ENCODE data around the gene CPN2.

The CPN2 gene

GRCh38 chr3:194380326-194380725, 29.2 kb upstream of the CPN2 start:
- DNase-seq: no peak

DNA sequence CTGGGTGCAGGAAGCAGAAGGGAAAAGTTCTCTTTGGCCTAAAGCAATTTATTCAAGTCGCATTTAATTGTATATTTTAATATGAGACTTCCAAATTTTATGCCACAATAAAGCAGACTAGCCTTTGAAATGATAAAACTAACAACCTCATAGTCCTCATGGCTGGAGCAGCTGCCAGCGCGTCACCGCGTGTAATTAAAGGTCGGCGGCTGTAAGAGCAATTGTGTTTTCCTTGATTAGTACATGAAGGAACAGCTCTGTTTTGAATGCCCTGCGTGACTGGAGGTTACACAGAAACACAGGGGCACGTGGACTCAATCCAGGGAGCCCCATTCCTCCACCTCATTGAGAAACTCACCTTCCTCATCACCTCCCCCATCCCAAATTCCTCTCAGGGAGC, 28.5 kb upstream of the CPN2 start:
- DNase-seq: no peak

GRCh38 chr3:194379231-194379630, 28.1 kb upstream of the CPN2 start:
- no peak for DNase-seq

GRCh38 chr3:194377708-194378107, 26.6 kb upstream of the CPN2 start:
- DNase-seq: no peak

DNA sequence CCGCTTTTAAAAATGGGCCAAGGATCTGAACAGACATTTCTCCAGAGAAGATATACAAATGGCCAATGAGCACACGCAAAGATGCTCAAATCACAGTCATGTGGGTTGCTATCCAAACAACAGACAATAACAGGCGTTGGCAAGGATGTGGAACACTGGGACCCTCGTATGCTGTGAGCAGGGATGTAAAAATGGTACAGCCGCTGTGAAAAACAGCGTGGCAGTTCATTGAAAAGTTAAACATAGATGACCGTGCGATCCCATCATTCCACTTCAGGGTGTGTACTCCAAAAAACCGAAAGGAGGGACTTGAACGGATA, 25.1 kb upstream of the CPN2 start:
- no peak for DNase-seq

GRCh38 chr3:194375473-194376240, 24.5 kb upstream of the CPN2 start:
- no peak for DNase-seq

DNA sequence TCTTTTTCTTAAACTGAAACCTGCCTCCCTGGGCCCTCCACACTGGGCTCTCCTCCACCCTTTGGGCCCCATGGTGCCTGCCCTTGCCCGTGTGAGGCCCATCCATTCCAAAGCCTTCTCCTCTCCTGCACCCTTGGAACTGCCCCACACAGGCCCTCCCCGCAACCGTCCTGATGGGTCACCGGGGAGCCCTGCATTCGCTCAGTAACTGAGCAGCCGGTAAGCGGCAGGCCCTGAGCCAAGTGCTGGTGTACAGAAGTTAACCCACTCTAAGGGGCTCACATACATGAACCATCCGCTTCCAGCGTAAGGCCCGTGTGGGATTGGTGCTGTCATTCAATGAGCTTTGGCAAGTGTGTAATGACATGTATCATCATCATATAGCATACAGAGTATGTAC, 23.8 kb upstream of the CPN2 start:
- DNase-seq: no peak

DNA sequence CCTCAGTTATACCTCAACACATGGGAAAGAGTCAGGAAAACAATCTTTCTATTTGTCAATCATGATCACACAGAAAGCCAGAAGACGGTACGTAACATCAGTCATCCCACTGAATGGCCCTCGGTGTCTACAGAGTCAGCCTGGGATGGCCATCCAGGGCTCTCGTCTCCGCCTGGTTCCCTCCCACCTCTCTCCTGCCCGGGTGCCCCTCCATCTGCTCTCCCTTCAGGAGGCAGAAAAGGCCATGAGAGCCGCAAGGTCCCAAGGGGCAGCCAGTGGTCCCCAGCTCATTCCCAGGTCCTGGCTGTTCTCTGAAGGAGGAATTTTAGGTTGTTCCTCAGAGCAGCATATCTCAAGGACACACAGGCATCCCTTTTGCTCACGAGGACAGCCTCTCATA, 22.8 kb upstream of the CPN2 start:
- no peak for DNase-seq

DNA sequence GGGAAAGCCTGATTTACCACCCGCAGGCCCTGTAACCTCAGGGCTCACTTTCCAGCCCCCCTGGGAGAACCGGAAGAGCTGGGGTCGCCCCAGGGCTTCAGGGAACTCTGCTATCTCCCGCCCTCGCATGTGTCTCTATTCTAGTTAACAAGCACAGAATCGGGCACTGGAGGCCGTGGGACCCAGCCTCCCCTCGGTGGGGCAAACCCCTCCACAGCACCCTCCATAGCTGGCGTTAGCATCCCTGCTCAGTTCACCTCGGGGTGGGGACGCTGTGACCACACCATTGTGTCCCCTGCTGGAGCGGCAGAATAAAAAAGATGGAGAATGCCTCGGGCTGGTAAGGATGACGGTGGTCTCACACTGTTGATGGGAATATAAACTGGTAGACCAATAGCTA, 21.9 kb upstream of the CPN2 start:
- no peak for DNase-seq

DNA sequence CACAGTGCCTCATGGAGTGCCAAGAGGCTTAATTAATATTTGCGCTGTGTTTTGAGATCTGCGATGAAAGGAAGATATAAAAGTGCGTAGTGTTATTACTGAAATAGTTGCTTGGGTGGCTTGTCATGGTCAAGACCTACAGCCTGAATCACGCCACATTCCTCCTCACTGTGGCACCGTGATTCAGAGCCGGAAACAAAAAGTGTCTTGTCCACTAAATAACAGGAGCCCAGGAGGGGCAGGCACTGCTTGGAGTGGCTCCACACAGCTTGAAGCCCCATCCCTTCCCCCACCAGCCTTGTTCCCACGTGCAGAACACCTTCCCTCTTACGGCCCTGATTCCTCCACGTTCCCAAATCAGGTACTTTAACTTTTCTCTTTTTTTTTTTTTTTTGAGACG, 19.6 kb upstream of the CPN2 start:
- DNase-seq: no peak

GRCh38 chr3:194369522-194370279, 18.6 kb upstream of the CPN2 start, which contains the start of gene LRRC15:
Gene LRRC15, minus strand, starts transcription at chr3:194369743. Its CDS starts 8,700 bp downstream, at chr3:194361043.
- DNase-seq: no peak

- no peak for DNase-seq
Measured at GRCh38 chr3:194368918-194369317, 17.8 kb upstream of the CPN2 start.

- no peak for DNase-seq
Measured at GRCh38 chr3:194367992-194368841, 17.1 kb upstream of the CPN2 start.

DNA sequence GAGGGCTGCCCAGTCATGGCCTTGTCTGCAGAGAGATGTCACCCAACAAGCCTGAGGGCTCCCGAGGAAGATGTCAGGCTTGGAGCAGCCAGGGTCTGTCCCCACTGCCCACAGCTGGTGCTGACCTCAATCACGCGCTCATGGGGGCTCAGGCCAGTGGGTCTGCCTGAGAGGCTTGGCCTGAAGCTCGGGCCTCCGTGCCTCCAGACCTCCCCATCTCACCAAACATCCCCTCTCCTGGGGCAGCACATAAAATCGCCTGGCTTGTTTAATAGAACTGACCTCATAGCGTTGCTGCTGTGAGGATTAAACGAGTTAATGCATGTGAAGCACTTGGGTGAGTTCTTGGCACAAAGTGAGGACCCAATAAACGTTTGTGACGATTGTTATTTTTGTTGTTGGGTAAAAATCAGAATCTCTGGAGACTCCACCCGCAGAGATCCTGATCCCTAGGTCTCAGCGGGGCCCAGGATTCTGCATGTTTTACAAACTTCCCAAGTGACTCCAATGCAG, 14.9 kb upstream of the CPN2 start:
- no peak for DNase-seq

- DNase-seq: no peak
Measured at GRCh38 chr3:194365526-194365925, 14.4 kb upstream of the CPN2 start.

GRCh38 chr3:194364652-194365434, 13.7 kb upstream of the CPN2 start:
- DNase-seq: no peak

GRCh38 chr3:194364314-194364651, 13.2 kb upstream of the CPN2 start:
- no peak for DNase-seq

- DNase-seq: no peak
Measured at GRCh38 chr3:194360568-194360967, 9.4 kb upstream of the CPN2 start.

- DNase-seq: no peak
Measured at GRCh38 chr3:194357681-194358080, 6.6 kb upstream of the CPN2 start.

DNA sequence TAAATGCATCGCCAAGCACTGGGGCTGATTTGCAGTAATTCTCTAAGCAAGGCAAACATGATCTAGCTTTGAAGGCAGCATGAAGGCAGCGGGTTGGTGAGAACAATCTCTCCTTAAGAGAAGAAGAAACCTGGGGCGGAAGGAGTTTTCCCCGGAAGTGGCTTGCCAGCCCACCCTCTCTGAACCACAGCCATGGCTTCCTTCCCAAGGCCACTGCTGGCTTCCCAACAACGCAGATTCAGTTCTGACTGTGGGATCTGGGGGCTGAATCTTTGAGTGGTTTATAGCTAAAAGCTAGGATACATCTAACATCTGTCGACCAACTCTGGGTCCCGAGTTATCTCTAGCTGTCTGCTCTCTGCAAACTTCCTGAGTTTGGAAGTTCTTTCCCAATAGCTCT, 4.3 kb upstream of the CPN2 start:
- no peak for DNase-seq

- no peak for DNase-seq
Measured at GRCh38 chr3:194354315-194354714, 3.2 kb upstream of the CPN2 start.

DNA sequence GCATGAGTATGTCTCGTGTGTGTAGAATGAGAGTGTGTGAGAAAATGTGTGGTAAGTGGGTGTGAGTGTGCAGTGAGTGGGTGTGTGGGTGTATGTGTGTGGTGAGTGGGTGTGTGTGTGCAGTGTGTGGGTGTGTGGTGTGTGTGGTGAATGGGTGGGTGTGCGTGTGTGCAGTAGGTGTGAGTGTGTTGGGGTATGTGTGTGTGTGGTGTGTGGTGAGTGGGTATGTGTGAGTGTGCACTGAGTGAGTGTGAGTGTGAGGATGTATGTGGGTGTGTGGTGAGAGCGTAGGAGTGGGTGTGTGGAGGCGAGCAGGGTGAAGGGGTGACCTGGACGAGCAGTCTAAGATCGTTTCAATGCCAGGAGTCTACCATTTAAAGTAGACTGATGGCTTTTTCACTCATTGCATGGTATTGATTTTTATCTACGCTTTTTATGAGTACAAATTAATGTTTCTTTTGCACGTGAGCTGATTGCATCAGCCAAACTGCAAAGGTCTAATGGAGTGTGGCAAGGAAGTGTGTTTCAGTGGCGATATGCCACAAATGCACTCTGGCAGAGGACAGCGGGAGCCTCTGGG, 1.6 kb upstream of the CPN2 start:
- no peak for DNase-seq
